HG03558 (cell line): ENCODE measurements around the gene TBC1D1.

Experiments used
- ATAC-seq: cut with Tn5 transposase; IDR thresholded peaks from one replicate; pipeline ENCODE4 v1.9.1; 2021; ENCODE audit warnings: moderate number of reproducible peaks; ENCODE audit not compliant: unreplicated experiment; ENCODE audit errors: extremely low read depth

Gene TBC1D1

DNA sequence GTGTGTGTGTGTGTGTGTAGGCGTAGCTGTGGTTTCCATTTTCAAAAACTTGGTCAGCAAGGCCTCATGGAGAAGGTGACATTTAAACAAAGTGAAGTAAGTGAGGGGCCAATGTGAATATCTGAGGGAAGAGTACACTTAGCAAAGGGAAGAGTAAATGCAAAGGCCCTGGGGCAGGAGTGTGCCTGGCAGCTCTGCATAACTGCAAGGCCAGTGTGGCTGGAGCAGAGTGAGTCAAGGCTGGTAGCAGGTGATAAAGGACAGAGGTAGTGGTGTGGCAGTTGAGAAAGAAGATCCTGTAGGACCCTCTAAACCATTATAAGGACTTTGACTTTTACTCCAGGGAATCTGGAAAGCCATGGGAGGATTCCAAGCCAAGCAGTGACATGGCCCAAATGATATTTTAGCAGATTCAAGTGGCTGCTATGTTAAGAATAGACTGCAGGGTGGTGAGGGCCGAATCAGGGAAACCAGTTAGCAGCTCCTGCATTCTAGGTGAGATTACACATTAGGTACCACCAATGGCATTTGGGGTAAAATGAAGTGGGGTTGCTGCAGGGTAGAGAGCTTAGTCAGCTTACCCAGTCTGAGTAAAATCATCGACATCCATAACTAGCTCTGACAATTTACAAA is 5.9 kb upstream of the TBC1D1 start:
- no peak for ATAC-seq

DNA sequence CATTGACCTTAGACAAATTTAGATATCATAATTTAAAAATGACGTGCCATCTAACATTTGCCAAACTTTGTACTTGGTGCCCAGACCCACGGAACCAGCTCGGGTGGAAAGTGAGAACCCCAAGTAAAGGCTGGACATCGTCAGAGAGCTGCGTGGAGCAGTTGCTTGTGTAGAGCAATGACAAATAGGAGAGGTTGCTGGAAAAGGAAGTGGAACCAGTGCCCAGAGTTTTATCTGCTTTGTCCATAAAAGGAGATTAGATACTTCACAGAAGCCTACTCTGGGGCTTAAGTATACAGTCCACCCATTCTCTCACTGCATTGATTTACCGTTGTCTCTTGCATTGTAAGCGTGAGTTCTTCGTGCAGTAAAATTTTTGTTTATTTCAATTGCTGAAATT is 5.4 kb upstream of the TBC1D1 start:
- ATAC-seq: no peak

DNA sequence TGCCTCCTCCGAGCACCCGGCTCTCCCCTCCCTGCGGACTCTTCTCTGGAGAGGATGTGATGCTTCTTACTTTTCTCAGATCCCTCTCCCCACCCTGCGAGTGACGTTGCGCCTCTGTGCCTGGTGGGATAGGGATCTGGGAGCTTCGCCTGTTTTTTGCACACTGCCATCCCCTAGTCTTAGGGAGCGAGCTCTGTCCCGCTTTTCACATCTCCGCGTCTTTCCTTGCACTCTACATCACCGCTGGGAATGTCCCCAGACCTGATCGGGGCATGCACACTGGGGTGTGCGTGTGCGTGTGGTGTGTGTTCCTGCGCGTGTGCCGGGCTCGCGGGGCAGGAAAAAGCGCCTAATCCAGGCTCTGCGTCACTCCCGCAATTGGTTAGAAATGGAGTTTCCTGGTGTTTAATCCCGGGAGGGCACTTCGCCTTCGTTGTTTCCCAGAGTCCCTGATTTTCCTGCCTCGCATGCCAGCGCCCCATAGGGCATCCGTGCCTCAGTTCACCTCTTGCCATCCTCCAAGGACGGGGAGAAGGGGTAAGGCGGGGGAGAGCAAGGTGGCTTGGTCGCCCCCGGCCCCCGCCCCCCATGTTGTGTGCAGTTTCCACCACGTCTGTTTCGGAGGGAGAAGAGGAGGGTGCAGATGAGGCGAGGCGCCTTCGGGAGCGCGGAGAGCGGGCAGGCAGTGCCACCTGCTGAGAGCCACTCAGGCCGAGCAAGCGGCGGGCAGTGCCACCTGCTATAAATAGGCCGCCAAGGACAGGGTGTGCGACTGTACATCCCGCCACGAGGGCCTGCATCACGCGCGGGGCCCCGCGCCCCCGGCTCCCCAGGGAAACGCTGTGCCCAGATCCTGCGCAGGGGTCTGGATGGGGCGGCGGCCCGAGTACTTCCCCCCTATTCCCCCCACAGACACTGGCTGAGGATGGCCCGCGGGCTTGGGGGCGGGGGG is 759 bp upstream of the TBC1D1 start:
- ATAC-seq: no peak

DNA sequence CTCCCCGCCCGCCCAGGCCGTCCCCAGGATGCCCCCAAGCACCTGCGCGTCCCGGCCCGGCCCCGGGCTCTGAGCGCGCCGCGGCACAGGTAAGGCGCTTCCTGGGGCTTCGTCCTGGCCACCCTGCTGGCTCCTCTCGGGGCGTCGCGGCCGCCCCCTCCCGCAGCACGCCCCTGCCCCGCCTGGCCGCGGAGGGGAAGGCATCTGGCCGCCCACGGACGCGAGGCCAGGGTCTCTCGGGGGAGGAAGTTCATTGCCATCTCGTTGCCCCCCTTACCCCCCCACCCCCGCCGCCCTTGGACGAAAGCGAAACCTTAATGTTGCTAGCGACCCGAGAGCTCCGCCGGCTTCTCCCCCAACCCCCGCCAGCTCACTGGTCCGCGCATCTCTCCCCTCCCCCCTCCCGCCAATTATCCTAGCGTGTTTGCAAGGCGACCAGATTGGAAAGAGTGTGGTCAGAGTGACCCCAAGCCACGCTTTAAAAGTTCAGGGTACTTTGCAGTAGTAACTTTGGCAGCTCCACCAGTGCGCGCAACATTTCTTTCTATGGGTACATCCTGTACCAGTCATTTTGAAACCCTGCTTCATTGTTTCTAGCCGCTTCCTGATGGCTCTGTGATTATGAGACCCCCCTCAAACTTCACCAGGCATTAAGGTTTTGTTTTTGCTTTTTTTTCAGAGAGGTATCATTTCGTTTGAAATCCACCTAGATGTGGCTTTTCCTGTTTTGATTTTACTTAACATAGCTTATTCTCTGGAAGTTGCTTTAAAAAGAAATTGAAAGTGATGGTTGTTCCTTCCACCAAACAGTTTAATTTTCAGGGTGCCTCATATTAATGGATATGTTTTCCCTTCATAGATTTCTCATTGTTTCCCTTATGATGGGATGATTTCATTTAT is 626 bp downstream of the TBC1D1 start:
- peak; percentile 34 for ATAC-seq

DNA sequence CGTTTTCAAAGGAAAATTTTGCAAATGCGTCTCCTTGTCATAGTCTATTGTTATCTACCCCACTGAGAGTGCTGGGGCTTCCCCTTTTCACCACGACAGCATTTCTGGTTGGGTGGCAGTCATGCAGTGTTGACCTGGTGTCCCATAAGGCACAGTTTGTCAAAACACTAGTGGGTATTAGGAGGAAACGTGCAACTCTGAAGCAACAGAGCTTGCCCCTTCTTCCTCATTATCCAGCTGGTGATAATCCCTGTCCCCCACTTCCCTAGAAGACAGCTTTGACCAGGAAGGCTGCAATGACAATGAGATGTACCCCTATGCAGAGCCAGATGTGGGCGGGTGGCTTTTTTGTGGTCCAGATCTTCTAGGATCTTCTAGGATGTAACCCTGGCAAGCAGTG is 1.8 kb downstream of the TBC1D1 start:
- no peak for ATAC-seq

DNA sequence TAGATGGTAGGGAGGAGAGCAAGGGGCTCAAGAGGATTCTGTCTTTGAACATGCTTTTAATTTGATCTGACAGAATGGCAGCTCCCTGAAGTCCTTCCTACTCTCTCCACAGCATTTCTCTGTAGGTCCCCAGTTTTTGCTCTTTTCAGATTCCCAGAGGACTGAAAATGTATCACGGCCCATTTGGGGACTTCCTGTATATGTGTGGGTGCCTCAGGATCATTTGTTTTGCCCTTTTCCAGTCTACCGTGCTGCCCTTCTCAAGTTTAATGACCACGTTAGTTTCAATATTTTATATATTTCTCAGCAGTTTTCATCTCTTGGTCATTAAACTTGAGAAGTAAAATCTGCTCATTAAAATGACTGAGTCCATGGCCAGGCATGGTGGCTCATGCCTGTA is 2.3 kb downstream of the TBC1D1 start:
- ATAC-seq: no peak

DNA sequence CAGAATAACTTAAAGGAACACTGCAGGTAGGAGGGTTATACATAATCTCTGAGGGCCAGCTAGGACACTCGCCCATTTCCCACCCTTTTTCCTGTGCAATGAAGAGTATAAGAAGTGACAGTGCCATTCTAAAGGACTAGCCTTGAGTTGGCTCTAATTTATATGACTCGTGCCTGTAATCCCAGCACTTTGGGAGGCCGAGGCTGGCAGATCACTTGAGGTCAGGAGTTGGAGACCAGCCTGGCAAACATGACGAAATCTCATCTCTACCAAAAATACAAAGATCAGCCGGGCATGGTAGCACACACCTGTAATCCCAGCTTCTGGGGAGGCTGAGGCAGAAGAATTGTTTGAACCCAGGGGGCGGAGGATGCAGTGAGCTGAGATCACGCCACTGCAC is 4.4 kb downstream of the TBC1D1 start:
- no peak for ATAC-seq

DNA sequence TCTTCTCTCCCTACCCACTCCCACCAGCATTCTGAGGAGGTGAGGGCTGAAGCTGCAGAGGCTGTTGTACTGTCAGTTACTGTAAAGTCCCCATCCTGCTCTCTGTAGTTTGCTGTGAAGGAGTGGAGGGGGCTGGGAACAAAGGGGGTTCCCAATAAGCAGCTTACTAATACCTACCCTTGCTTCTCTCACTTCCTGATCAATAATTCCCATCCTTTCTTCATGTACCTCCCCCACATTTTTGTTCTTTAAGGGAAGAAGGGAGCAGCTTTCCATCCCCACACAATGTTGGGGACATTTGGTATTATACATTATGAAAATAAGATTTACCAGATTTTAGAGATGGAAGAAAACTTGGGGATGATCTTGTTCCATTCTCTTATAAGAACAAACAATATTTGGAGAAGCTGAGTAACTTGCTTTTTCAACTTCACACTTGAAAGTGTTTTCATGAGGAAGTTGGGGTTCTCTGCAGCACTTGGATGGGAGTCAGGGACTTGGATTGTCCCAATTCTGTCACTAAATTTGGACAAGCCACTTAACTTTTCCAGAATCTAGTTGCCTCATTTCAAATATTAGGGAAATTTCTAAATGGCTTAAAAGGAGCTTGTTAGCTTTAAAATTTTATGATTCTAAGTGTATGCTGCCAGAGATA is 5.4 kb downstream of the TBC1D1 start:
- ATAC-seq: no peak

DNA sequence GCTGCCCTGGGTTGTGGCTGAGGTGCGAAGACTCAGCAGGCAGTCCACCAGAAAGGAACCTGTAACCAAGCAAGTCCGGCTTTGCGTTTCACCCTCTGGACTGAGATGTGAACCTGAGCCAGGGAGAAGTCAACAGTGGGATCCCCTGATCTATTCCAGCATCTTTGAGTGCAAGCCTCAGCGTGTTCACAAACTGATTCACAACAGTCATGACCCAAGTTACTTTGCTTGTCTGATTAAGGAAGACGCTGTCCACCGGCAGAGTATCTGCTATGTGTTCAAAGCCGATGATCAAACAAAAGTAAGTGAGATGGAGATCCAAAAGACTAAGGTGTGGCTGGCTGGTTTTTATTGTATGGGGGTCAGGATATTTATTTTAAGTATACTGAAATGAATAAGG is 11.3 kb downstream of the TBC1D1 start:
- no peak for ATAC-seq

DNA sequence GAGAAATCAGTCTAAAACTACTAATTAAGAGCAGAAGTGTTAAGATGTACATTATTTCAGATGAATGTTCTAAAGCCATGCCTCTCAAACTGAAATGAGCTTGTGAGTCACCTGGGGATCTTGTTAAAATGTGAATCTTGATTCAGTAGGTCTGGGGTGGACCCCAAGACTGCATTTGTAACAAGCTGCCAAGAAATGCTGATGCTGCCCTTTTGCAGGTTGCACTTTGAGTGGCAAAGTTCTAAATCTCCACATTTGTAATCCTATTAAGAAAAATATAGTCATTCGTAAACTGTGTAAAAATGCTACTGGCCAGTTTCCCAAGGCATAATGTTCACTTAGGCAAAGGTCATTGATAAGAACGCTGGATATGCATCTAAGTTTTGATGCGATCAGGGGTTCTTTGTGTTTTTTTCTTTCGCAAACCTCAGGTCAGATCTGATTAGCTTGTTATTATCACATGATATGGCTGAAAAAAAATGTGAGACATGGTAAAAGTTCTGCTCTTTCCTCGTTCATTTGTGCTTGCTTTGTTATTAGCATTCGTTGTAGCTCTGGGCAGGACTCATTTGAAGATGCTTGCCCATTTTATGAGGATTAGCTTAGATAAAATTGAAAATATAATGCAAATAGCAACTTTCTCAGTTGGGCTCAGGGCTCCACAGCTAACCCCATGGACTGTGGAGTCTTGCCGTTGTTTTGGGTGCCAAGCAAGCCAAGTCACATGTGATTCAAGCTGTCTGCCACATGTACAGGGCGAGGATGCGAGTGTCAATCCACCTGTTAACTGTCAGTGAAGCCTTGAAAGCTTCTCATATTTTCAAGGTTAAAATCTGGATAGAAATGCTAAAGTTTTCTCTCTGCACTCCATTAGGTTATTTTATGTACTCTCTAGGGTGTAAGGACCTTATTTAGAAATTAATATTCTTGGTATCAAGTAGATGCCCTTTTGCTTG is 12.1 kb downstream of the TBC1D1 start:
- ATAC-seq: no peak

DNA sequence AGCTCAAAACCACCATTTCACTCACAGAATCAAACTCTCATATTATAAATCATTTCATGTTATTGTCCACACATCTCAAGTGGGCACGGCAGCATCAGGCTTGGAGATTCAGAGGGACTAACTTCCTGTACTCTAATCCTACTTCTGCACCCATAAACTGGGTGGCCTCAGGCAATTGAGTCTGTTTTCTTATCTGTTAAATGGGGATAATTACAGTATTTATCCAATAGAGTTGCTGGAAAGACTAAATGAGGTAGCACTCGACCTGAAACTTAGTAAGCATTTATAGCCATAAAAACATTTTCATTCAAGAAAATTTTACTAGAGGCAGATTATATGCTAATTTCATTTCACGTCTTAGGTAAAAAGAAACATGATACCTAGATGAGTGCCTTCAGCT is 13.0 kb downstream of the TBC1D1 start:
- ATAC-seq: no peak

DNA sequence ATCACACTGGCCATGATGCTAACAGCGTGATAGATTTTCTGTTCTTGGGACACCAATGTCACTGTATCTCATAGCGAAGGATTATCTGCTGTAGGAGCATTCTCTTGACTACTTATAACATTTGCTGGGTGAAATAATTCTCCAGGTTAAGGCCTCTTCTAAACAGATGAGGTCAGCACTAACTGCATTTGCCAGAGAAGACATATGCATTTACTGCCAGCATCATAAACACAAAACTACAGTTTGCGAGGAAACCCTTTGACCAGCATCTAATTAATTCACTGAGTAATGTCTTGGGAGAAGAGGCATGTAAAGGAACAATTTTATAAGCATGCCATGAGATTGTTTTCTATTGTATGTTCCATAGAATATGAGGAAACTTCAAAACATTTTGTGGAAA is 13.9 kb downstream of the TBC1D1 start:
- no peak for ATAC-seq

DNA sequence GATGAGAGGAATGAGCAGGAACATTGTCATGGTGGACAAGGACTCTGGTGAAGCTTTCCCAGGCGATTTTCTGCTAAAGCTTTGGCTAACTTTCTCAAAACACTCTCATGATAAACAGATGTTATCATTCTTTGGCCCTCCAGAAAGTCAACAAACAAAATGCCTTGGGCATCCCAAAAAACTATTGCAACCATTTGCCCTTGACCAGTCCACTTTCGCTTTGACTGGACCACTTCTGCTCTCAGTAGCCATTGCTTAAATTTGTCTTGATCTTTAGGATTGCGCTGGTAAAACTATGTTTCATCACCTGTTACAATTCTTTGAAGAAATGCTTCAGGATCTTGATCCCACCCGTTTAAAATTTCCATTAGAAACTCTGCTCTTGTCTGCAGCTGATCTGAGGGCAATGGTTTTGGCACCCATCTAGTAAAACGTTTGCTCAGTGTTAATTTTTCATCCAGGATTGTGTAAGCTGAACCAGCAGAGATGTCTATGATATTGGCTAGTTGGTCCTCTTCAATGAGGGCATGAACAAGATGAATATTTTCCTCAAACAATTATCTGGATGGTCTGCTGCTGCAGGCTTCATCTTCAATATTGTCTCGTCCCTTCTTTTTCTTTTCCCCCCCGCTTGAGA is 14.8 kb downstream of the TBC1D1 start:
- ATAC-seq: no peak

DNA sequence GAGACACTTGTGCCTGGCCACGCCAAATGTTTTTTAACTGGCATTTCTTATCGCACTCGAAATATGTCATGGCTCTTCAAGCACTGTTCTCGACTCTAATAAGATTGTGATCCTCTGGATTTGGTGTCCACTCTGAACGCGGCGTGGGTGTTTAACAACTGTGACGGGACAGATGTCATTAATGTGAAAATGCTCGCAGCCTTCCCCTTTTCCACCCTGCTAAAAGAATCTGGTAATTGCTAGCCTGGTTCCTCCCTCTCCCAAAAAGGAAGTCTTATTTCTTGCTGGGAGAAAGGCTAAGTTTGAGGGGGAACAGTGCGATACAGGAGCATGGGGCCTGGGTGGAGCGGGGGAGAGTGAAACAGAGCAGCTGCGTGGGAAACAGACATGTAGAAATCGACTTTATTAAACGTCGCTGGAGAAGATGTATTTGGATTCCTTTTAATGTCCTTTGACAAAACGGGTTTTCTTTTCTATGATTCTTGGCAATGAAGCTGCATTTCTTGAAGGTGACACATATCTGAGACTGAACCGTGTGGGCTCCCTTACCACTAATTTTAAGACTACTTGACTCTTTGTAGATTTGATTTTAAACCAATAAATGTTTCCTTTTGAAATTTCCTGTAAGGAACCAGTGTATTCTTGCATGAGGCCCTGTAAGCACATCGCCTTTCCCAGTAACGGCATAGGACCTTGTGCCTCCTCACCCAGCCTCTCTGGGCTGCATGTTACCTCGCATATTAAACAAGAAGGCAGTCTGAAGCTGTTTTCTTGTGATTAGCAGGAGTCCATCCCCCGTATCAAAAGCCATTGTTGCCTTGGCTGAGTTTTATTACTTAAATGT is 17.8 kb downstream of the TBC1D1 start:
- ATAC-seq: no peak

DNA sequence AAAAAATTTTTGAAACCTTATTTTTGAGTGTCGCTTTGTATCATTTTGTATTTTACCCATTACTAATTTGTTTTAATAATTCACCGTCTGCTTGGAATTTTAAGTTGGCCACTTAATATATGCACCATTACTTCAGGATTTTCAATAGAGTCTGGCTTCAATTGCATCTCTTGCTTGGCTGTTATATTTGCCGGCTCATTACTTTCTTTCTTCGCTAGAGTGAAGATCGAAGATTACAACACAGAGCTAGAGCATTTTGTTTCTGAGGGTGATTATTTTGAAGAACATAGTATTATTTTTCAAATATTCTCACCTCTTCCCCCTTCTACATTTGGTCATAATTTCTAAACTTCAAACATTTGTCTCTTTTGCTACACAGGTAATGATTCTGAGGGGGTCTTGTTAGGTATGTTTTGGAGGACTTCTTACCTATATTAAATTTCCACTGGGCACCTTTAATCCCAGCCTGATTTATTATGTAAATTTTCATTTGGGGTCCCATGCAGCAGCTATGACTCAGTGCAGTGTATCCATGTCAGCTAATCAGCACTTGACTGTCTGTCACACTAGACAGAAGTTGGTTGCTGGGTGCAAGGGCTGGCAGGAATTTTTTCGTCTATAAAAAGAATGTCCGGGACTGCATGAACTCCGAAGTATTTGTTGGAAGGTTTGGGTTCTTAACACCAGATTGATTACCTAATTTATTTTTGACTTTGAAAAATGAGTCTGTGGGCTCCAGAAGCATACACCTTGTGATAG is 18.6 kb downstream of the TBC1D1 start:
- ATAC-seq: no peak

DNA sequence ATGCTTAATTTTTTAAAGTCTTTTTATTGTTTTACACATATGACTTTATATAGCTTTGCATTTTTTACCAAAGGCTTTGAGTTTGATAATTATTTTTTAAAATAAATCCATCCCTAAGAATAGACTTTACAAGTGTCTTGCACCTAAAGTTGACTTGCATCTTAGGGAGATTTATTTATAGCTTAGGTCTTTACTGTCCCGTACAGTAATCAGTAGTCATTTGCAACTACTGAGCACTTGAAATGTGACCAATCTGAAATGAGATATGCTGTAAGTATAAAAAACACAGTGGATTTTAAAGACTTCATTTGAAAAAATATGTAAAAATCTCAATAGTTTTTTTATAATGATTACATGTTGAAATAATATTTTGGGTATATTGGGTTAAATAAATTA is 19.2 kb downstream of the TBC1D1 start:
- ATAC-seq: no peak

DNA sequence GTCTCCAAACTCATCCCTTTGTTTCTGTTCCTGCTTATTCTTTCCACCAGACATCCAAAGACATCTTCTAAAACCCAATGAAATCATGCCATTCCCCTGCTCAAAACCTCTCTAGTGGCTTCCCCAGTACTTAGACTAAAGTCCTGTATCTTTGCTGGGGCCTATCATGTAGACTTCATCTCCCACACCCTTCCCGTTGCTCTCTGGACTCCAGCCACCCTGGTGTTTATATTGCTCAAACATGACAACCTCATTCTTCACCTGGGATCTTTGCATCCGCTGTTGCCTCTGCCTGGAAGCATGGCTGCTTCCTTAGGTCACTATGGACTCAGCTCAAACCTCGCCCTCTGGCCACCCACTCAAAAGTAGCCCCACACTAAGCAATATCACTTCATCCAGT is 23.7 kb downstream of the TBC1D1 start:
- ATAC-seq: no peak
